ENCODE results near the gene KATNB1. TPM values are rescaled to one million over a fixed set of nuclear protein-coding genes. Genes with fewer than 3 reads are reported as not detected.

KATNB1 gene
- total RNA-seq, 1 experiment from 2014 or later: 8.1 TPM

GRCh38 chr16:57743886-57744641 lies 8.5 kb downstream of the KATNB1 start:
- no peaks in the 10 kb centered on the region for H3K27me3 ChIP-seq (ENCODE audit: control insufficient read depth, insufficient read depth, low read length)
- no peak for ATAC-seq
- no peak overlapping the region for H3K27ac ChIP-seq (ENCODE audit: low read length)
- no peak for DNase-seq (ENCODE audit: low read depth, low spot score)
- ChIA-PET CTCF (no interaction called here), POLR2A (no interaction called here)
- intact Hi-C loops (cut with micrococcal nuclease; ENCODE audit: unreplicated experiment) (no loop called here), in situ Hi-C loops (cut with HindIII; ENCODE audit: low pct_unique_long_range_greater_than_20kb, low sequenced_read_pairs) (no loop called here)
- H3K9me3 ChIP-seq (ENCODE audit: control insufficient read depth, insufficient read depth, low read depth, low read length): no peaks in the 10 kb centered on the region
- H3K4me1 ChIP-seq (ENCODE audit: control insufficient read depth, insufficient read depth, low read length): no peaks in the 10 kb centered on the region
- BruUV-seq (replicated peaks): no TSS peak
- no peak overlapping the region for H3K4me3 ChIP-seq (ENCODE audit: low read depth in 2 of 2, low read length in 2 of 2)
- no peak for TF ChIP-seq SIN3A (IDR thresholded peaks at IDR 0.05; ENCODE audit: borderline replicate concordance, insufficient read depth, low read depth, low read length)
- TF ChIP-seq, protein P1, sequence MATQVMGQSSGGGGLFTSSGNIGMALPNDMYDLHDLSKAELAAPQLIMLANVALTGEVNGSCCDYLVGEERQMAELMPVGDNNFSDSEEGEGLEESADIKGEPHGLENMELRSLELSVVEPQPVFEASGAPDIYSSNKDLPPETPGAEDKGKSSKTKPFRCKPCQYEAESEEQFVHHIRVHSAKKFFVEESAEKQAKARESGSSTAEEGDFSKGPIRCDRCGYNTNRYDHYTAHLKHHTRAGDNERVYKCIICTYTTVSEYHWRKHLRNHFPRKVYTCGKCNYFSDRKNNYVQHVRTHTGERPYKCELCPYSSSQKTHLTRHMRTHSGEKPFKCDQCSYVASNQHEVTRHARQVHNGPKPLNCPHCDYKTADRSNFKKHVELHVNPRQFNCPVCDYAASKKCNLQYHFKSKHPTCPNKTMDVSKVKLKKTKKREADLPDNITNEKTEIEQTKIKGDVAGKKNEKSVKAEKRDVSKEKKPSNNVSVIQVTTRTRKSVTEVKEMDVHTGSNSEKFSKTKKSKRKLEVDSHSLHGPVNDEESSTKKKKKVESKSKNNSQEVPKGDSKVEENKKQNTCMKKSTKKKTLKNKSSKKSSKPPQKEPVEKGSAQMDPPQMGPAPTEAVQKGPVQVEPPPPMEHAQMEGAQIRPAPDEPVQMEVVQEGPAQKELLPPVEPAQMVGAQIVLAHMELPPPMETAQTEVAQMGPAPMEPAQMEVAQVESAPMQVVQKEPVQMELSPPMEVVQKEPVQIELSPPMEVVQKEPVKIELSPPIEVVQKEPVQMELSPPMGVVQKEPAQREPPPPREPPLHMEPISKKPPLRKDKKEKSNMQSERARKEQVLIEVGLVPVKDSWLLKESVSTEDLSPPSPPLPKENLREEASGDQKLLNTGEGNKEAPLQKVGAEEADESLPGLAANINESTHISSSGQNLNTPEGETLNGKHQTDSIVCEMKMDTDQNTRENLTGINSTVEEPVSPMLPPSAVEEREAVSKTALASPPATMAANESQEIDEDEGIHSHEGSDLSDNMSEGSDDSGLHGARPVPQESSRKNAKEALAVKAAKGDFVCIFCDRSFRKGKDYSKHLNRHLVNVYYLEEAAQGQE (IDR thresholded peaks at IDR 0.05; ENCODE audit: insufficient read depth in 1 of 2, low read depth in 2 of 2, low read length in 1 of 2): no peak
- TF ChIP-seq TCF7L2 (IDR thresholded peaks at IDR 0.05; ENCODE audit: low read depth, low read length): no peak
- TF ChIP-seq POLR2AphosphoS5 (IDR thresholded peaks at IDR 0.05; ENCODE audit: low read depth, low read length): no peak
- TF ChIP-seq, protein P2, sequence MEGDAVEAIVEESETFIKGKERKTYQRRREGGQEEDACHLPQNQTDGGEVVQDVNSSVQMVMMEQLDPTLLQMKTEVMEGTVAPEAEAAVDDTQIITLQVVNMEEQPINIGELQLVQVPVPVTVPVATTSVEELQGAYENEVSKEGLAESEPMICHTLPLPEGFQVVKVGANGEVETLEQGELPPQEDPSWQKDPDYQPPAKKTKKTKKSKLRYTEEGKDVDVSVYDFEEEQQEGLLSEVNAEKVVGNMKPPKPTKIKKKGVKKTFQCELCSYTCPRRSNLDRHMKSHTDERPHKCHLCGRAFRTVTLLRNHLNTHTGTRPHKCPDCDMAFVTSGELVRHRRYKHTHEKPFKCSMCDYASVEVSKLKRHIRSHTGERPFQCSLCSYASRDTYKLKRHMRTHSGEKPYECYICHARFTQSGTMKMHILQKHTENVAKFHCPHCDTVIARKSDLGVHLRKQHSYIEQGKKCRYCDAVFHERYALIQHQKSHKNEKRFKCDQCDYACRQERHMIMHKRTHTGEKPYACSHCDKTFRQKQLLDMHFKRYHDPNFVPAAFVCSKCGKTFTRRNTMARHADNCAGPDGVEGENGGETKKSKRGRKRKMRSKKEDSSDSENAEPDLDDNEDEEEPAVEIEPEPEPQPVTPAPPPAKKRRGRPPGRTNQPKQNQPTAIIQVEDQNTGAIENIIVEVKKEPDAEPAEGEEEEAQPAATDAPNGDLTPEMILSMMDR (IDR thresholded peaks at IDR 0.05): no peak
- H3K36me3 ChIP-seq (ENCODE audit: control insufficient read depth, insufficient read depth, low read length): no peaks in the 10 kb centered on the region

DNA sequence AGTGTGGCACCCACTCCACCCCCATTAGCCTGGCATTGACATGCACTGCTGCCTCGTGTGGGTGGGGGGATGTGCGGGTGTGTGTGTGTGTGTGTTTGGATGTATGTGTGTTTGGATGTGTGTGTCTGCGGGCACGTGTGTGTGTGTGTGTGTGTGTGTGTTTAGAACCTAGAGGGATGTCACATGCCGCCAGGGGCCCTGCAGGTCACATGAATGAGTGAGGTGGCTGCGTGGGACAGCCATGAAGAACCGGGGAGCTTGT lies 9.0 kb downstream of the KATNB1 start:
- ATAC-seq: no peak
- intact Hi-C loops (cut with micrococcal nuclease; ENCODE audit: unreplicated experiment): no loop called here
- ChIA-PET POLR2A (no interaction called here), CTCF (no interaction called here)
- Histone ChIP-seq H3K4me1 (ENCODE audit: control insufficient read depth, insufficient read depth, low read length) (no peaks in the 10 kb centered on the region), H3K4me3 (ENCODE audit: low read depth in 2 of 2, low read length in 2 of 2) (no peak overlapping the region), H3K36me3 (ENCODE audit: control insufficient read depth, insufficient read depth, low read length) (no peaks in the 10 kb centered on the region), H3K9me3 (ENCODE audit: control insufficient read depth, insufficient read depth, low read depth, low read length) (no peaks in the 10 kb centered on the region), H3K27me3 (ENCODE audit: control insufficient read depth, insufficient read depth, low read length) (no peaks in the 10 kb centered on the region), H3K27ac (ENCODE audit: low read length) (no peak overlapping the region)
- in situ Hi-C loops (cut with HindIII; ENCODE audit: low pct_unique_long_range_greater_than_20kb, low sequenced_read_pairs): no loop called here
- no peak for DNase-seq (ENCODE audit: low read depth, low spot score)
- BruUV-seq (replicated peaks): no TSS peak
- TF ChIP-seq POLR2AphosphoS5 (IDR thresholded peaks at IDR 0.05; ENCODE audit: low read depth, low read length): no peak
- TF ChIP-seq, protein P1 (IDR thresholded peaks at IDR 0.05; ENCODE audit: insufficient read depth in 1 of 2, low read depth in 2 of 2, low read length in 1 of 2): no peak
- TF ChIP-seq, protein P2 (IDR thresholded peaks at IDR 0.05): no peak
- TF ChIP-seq TCF7L2 (IDR thresholded peaks at IDR 0.05; ENCODE audit: low read depth, low read length): no peak
- no peak for TF ChIP-seq SIN3A (IDR thresholded peaks at IDR 0.05; ENCODE audit: borderline replicate concordance, insufficient read depth, low read depth, low read length)
